SU-DHL-6 (cell line): ENCODE data around the gene FXYD1.

Source experiments
- H2AFZ ChIP-seq: fragments of 200-600 bp; sonication (generic); 2 replicates; pipeline ENCODE4 v1.6.1; 2014; ENCODE audit warnings: low read depth, mild to moderate bottlenecking, moderate library complexity, mixed read lengths, antibody characterized with exemption, low read length; ENCODE audit not compliant: severe bottlenecking
- H3F3A ChIP-seq: fragments of 200-600 bp; shearing (Covaris generic); 2 replicates; pipeline ENCODE4 v1.6.0; 2016; ENCODE audit warnings: antibody characterized with exemption, mild to moderate bottlenecking; ENCODE audit not compliant: insufficient read depth
- H3K27ac ChIP-seq: fragments of 200-600 bp; sonication (generic); 2 replicates; pipeline ENCODE4 v1.5.1; 2016; ENCODE audit warnings: low read depth, mild to moderate bottlenecking, low read length, moderate library complexity, mixed read lengths
- H3K27me3 ChIP-seq: fragments of 200-600 bp; sonication (generic), shearing (Covaris generic); 2 replicates; pipeline ENCODE4 v1.6.0; 2014; ENCODE audit warnings: mild to moderate bottlenecking, low read length
- H3K36me3 ChIP-seq: fragments of 200-600 bp; sonication (generic); 2 replicates; pipeline ENCODE4 v1.6.1; 2014; ENCODE audit warnings: mild to moderate bottlenecking, low read length, mixed read lengths
- H3K4me2 ChIP-seq: fragments of 300-600, 200-600 bp; shearing (Covaris generic), sonication (generic); 2 replicates; pipeline ENCODE4 v1.6.0; 2014; ENCODE audit warnings: low read length, low read depth, mild to moderate bottlenecking; ENCODE audit not compliant: poor library complexity, severe bottlenecking
- H3K4me3 ChIP-seq: fragments of 200-600 bp; sonication (generic); 2 replicates; pipeline ENCODE4 v1.5.1; 2014; ENCODE audit warnings: antibody characterized with exemption, low read length, mild to moderate bottlenecking, mixed read lengths; ENCODE audit not compliant: insufficient read depth, poor library complexity, severe bottlenecking
- H3K79me2 ChIP-seq: fragments of 200-600 bp; sonication (generic); 2 replicates; pipeline ENCODE4 v1.6.1; 2014; ENCODE audit warnings: mild to moderate bottlenecking, low read length, moderate library complexity; ENCODE audit not compliant: insufficient read depth
- H3K9ac ChIP-seq: fragments of 200-600 bp; sonication (generic); 2 replicates; pipeline ENCODE4 v1.7.0; 2014; ENCODE audit warnings: mild to moderate bottlenecking, low read length
- H3K9me2 ChIP-seq: fragments of 200-600 bp; sonication (generic); replicated peaks from 2 replicates; pipeline ENCODE4 v1.6.1; 2014; ENCODE audit warnings: low read length; ENCODE audit not compliant: insufficient read depth
- H3K9me3 ChIP-seq: fragments of 200-600 bp; sonication (generic); 2 replicates; pipeline ENCODE4 v1.6.1; 2014; ENCODE audit warnings: low read length, mixed read lengths; ENCODE audit not compliant: insufficient read depth
- H4K20me1 ChIP-seq: fragments of 200-600 bp; sonication (generic); 2 replicates; pipeline ENCODE4 v1.6.1; 2014; ENCODE audit warnings: low read depth, mild to moderate bottlenecking, antibody characterized with exemption, low read length, moderate library complexity, mixed read lengths
- CTCF ChIP-seq: fragments of 200-600 bp; sonication (generic); IDR thresholded peaks from one replicate; pipeline ENCODE4 v1.5.1; 2017; ENCODE audit warnings: antibody characterized with exemption, mild to moderate bottlenecking, low read length, moderate library complexity; ENCODE audit not compliant: insufficient read depth, poor library complexity, severe bottlenecking
- EZH2phosphoT487 ChIP-seq: fragments of 200-600 bp; sonication (generic), shearing (Covaris generic); conservative IDR thresholded peaks from 2 replicates; pipeline ENCODE4 v1.6.1; 2018; ENCODE audit warnings: mild to moderate bottlenecking, antibody characterized with exemption, low read length, moderate library complexity, mixed read lengths

Gene FXYD1

GRCh38 chr19:35154525-35155406, 16.1 kb downstream of the FXYD1 start, which contains the start of gene FXYD5:
Gene FXYD5, plus strand, starts transcription at chr19:35154735. Its CDS starts 816 bp downstream, at chr19:35155551.
- no peak for TF ChIP-seq EZH2phosphoT487
- no peak for TF ChIP-seq CTCF
- Histone ChIP-seq H2AFZ (peak within 1 kb of the TSS; percentile 82), H3K4me2 (peak within 1 kb of the TSS; percentile 64), H3K4me3 (peak within 1 kb of the TSS; percentile 93), H3K27me3 (no peaks in the 10 kb centered on the region), H4K20me1 (no peaks in the 10 kb centered on the region), H3F3A (no peaks in the 10 kb centered on the region), H3K79me2 (peaks cover 30% of the 10 kb centered on the region), H3K9me2 (no peaks in the 10 kb centered on the region), H3K27ac (peak within 1 kb of the TSS; percentile 69), H3K9ac (peak within 1 kb of the TSS; percentile 93), H3K9me3 (no peaks in the 10 kb centered on the region), H3K36me3 (peaks cover 13% of the 10 kb centered on the region; the same call in 1 of the 2 replicates)

- Histone ChIP-seq H4K20me1 (no peaks in the 10 kb centered on the region), H3K4me2 (peak overlapping the region; percentile 64), H3K9me2 (no peaks in the 10 kb centered on the region), H3K9me3 (no peaks in the 10 kb centered on the region), H3F3A (no peaks in the 10 kb centered on the region), H3K36me3 (peaks cover 13% of the 10 kb centered on the region), H3K4me3 (peak overlapping the region; percentile 93), H2AFZ (peak overlapping the region; percentile 82), H3K27me3 (no peaks in the 10 kb centered on the region), H3K27ac (peak overlapping the region; percentile 69), H3K79me2 (peaks cover 30% of the 10 kb centered on the region), H3K9ac (peak overlapping the region; percentile 93)
- TF ChIP-seq CTCF (no peak), EZH2phosphoT487 (no peak)
Observed at GRCh38 chr19:35155441-35155840, 16.8 kb downstream of the FXYD1 start.

- H3K27ac ChIP-seq: peak overlapping the region; percentile 69; the same call in 1 of the 2 replicates
- no peaks in the 10 kb centered on the region for H3K9me2 ChIP-seq
- H3K4me3 ChIP-seq: peak overlapping the region; percentile 93
- no peaks in the 10 kb centered on the region for H3K9me3 ChIP-seq
- peaks cover 30% of the 10 kb centered on the region for H3K79me2 ChIP-seq
- peak overlapping the region; percentile 64 for H3K4me2 ChIP-seq
- H2AFZ ChIP-seq: no peak overlapping the region
- no peaks in the 10 kb centered on the region for H3K27me3 ChIP-seq
- TF ChIP-seq CTCF (no peak), EZH2phosphoT487 (no peak)
- H3K36me3 ChIP-seq: peaks cover 20% of the 10 kb centered on the region
- H4K20me1 ChIP-seq: no peaks in the 10 kb centered on the region
- H3K9ac ChIP-seq: peak overlapping the region; percentile 93
- H3F3A ChIP-seq: no peaks in the 10 kb centered on the region
Observed at GRCh38 chr19:35155981-35156672, 17.5 kb downstream of the FXYD1 start.
